Right cardiac atrium (tissue), 5 donors: ENCODE measurements around the gene PICALM. TPM values are rescaled to one million over a fixed set of nuclear protein-coding genes. Genes with fewer than 3 reads are reported as not detected.
A peak's percentile ranks its signal among the peaks of the same experiment; 100 is the strongest.
"Not testable (repeated sequence)": the region's sequence is repeated elsewhere in the genome, so short reads cannot be mapped to it uniquely, and the experiment has no call there.

Source experiments
- ATAC-seq, 2 donors: fragments of 200-7000 bp; cut with Tn5 transposase; one replicate each; pipeline versions ENCODE4 v1.8.0 to v1.9.1; 2020; ENCODE audit warnings: moderate library complexity in 2 of 2, mild to moderate bottlenecking in 1 of 2
- DNase-seq, 3 donors: peaks; one replicate each; pipeline ENCODE4 v3.0.0-alpha.2; 2020
- H3K27ac ChIP-seq: one replicate; pipeline ENCODE4 v1.5.1; 2013; ENCODE audit warnings: mild to moderate bottlenecking, low read length, control low read depth, moderate library complexity
- H3K27me3 ChIP-seq: one replicate; pipeline ENCODE4 v1.6.1; 2013; ENCODE audit not compliant: control insufficient read depth, insufficient read depth
- H3K4me1 ChIP-seq: one replicate; pipeline ENCODE4 v1.6.1; 2013; ENCODE audit warnings: low read length; ENCODE audit not compliant: control insufficient read depth, insufficient read depth
- H3K4me3 ChIP-seq: one replicate; pipeline ENCODE4 v1.5.1; 2013; ENCODE audit warnings: low read length, control low read depth
- H3K9me3 ChIP-seq: one replicate; pipeline ENCODE4 v1.6.1; 2013; ENCODE audit warnings: low read length; ENCODE audit not compliant: control insufficient read depth
- WGBS: extraction: QIAGEN DNeasy Blood & Tissue Kit; methylation state at CpG from one replicate; pipeline ENCODE4 v1.1.7; 2013; 5-methylcytosine and 5-hydroxymethylcytosine counted together
- intact Hi-C, 4 donors: fragments of 100-400 bp; cut with DNase I; formaldehyde crosslinking; loops; one replicate each; pipeline versions ENCODE4 v1.11.0 to v1.14.0; 2022 to 2023
- polyA plus RNA-seq: library from polyadenylated mRNA; stranded (reverse); fragments of 200-250 nt; gene quantifications from one replicate; pipeline ENCODE4 v1.2.3, GENCODE V29; 2013
- total RNA-seq, 4 donors: library from RNA; stranded (reverse); fragmentation: NEBNext Ultra II Directional; extraction: Animal tissue kit (Norgen Biotek cat#: 25700); gene quantifications; one replicate each; pipeline ENCODE4 v1.2.1, GENCODE V29; 2021
- donor health status: healthy with polysubstance abuse.
- donor health status: DM: no; HTN: yes; CAD: no.
- donor health status: DM: no; HTN: no; CAD: no.
- donor health status: DM: no; HTN: yes; CAD: no; lungs with severe emphysema.
- donor health status: DM: yes; HTN: yes; CAD: no.

The PICALM gene
- total and polyA plus RNA-seq, 5 donors, result 62.8 to 298 (median 175) TPM

DNA sequence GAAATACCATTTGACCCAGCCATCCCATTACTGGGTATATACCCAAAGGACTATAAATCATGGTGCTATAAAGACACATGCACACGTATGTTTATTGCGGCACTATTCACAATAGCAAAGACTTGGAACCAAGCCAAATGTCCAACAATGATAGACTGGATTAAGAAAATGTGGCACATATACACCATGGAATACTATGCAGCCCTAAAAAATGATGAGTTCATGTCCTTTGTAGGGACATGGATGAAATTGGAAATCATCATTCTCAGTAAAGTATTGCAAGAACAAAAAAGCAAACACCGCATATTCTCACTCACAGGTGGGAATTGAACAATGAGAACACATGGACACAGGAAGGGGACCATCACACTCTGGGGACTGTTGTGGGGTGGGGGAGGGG is 37.1 kb upstream of the PICALM start:
- H3K27me3 ChIP-seq, H3K4me1 ChIP-seq, H3K27ac ChIP-seq, ATAC-seq, DNase-seq, H3K9me3 ChIP-seq, H3K4me3 ChIP-seq, intact Hi-C loops: not testable (repeated sequence)
- WGBS, result 97% methylated on average over 3 of the region's 3 CpGs

DNA sequence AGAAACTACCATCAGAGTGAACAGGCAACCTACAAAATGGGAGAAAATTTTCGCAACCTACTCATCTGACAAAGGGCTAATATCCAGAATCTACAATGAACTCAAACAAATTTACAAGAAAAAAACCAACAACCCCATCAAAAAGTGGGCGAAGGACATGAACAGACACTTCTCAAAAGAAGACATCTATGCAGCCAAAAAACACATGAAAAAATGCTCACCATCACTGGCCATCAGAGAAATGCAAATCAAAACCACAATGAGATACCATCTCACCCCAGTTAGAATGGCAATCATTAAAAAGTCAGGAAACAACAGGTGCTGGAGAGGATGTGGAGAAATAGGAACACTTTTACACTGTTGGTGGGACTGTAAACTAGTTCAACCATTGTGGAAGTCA is 36.7 kb upstream of the PICALM start:
- ATAC-seq, H3K27me3 ChIP-seq, H3K27ac ChIP-seq, H3K4me3 ChIP-seq, intact Hi-C loops, H3K4me1 ChIP-seq, DNase-seq, H3K9me3 ChIP-seq: not testable (repeated sequence)
- 86% methylated on average over 1 of the region's 2 CpGs for WGBS

DNA sequence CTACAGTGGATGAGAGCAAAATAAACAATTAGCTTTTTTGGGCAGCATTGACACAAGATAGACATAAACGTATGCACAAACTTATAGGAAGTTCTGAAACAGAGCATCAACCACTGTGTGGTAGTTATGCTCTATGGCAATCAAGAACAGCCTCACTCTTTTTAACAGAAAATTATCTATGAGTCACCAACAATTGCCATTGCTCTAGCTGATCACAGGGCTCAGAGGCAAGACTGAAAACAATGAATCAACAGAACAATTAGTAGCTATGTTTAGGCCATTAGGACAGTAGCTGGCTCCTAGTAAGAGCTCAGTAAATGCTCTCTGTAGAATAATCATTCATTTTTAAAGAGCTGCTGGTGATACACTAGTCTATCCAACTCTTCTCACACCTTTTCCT is 34.9 kb upstream of the PICALM start:
- H3K4me1 ChIP-seq, result no peaks in the 10 kb centered on the region
- WGBS, result 66% methylated on average over 1 of the region's 1 CpG
- intact Hi-C loops, result no loop called here
- H3K9me3 ChIP-seq, result no peaks in the 10 kb centered on the region
- no peak overlapping the region for H3K27ac ChIP-seq
- no peaks in the 10 kb centered on the region for H3K27me3 ChIP-seq
- no peak for DNase-seq
- ATAC-seq, result no peak
- no peak overlapping the region for H3K4me3 ChIP-seq

DNA sequence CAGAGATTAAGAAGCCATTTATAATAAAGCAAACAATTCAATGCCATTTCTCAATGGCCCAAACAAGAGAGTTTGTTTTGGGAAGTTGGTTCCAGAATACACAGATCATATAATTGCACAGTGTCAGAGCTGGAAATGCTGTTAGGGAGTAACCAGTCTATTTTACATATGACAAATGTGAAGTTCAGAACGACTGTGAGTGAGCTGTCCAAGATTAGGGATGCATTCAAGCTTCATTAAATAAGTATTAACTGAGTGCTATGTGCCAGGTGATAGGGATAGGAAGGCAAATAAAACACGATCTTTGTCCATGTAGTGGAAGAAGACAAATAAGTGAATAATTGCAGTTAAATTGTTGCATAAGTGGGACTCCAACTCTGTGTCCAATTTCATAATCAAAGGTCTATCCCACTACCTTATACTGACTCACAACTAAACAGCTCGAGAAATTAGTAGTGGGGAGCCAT is 33.1 kb upstream of the PICALM start:
- no peak for DNase-seq
- H3K9me3 ChIP-seq, result no peaks in the 10 kb centered on the region
- WGBS, result 65% methylated on average over 3 of the region's 3 CpGs
- no peaks in the 10 kb centered on the region for H3K27me3 ChIP-seq
- H3K4me1 ChIP-seq, result no peaks in the 10 kb centered on the region
- intact Hi-C loops, result no loop called here
- no peak overlapping the region for H3K27ac ChIP-seq
- ATAC-seq, result no peak
- no peak overlapping the region for H3K4me3 ChIP-seq

DNA sequence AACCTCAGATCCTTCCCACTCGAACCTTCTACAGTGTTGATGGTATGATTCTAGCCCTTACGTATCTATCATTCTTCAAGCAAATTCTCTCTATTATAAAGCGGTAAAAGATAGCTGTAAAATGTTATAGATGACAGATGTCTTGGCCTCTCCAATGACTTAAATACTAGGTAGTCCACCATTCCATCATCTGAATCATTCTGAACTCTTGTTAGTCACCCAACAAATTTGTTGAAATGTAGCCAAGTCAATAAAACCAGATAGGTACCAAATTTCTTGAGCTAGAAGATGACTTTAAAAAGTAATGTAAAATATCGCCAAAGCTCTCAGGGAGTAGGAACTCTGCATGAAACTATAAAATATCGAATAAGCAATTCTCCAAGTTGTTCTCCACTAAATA is 32.6 kb upstream of the PICALM start:
- WGBS, result 91% methylated on average over 5 of the region's 5 CpGs
- Histone ChIP-seq H3K4me1 (no peaks in the 10 kb centered on the region), H3K27me3 (no peaks in the 10 kb centered on the region), H3K9me3 (no peaks in the 10 kb centered on the region), H3K4me3 (no peak overlapping the region), H3K27ac (no peak overlapping the region)
- ATAC-seq (no peak), DNase-seq (no peak)
- intact Hi-C loops, result no loop called here

DNA sequence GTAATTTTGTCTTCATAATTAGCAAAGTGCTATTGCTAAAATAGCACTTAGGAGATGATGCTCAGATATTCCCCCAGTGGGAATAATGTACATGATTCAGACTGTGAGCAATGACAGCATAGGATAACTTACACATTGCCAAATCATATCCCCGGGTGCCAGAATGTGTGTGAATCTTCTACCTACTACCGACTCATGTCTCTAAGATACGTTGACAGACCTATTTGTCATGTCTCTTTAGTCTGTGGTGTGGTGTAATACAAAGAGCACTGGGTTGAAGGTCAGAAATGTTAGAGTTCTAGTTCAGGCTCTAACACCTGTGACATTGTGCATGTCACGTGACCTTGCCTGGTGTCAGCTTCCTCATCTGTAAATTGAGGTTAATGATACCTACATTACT is 31.0 kb upstream of the PICALM start:
- no peak overlapping the region for H3K27ac ChIP-seq
- no peaks in the 10 kb centered on the region for H3K4me1 ChIP-seq
- no peaks in the 10 kb centered on the region for H3K9me3 ChIP-seq
- intact Hi-C loops, result no loop called here
- WGBS, result 89% methylated on average over 4 of the region's 4 CpGs
- H3K4me3 ChIP-seq, result no peak overlapping the region
- no peak for DNase-seq
- no peak for ATAC-seq
- H3K27me3 ChIP-seq, result no peaks in the 10 kb centered on the region

DNA sequence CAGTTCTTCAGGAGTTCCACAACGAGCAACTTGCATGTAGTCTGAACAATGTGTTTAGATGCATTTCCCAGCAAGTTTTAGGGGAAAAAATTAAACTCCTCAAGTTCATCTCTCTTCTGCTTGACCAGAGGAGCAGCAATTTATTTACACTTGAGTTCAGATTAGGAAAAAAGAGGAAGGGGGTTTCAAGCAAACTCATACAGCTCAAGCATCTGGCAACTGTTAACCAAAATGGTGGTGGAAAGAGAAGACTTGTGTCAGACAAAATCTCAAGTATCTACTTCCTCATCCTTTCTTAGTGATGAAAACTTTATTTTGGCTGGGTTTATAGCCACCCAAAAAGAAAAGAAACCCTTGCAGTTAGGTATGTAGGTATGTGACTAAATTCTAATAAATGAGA is 29.1 kb upstream of the PICALM start:
- WGBS, result 92% methylated on average over 1 of the region's 1 CpG
- intact Hi-C loops, result no loop called here
- Histone ChIP-seq H3K27me3 (no peaks in the 10 kb centered on the region), H3K27ac (no peak overlapping the region), H3K9me3 (no peaks in the 10 kb centered on the region), H3K4me3 (no peak overlapping the region), H3K4me1 (no peaks in the 10 kb centered on the region)
- DNase-seq (no peak), ATAC-seq (no peak)

DNA sequence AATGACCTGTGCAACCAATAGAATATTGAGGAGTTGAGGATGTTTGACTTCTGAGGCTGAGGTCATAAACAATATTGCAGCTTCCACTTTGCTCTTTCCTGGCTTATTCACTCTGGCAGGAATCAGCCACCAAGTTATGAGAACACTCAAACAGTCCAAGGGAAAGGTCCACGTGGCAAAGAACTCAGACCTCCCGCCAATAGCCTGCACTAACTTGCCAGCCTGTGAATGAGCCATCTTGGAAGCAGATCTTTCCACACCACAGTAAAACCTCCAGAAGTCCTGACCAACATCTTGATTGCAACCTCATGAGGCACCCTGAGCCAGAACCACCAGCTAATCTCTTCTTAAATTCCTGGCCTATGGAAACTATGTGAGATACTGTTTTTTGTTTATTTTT is 22.7 kb upstream of the PICALM start:
- H3K4me3 ChIP-seq, result no peak overlapping the region
- no peaks in the 10 kb centered on the region for H3K9me3 ChIP-seq
- intact Hi-C loops, result no loop called here
- H3K27ac ChIP-seq, result no peak overlapping the region
- DNase-seq (peak in 1 of 3 donors; percentile 19), ATAC-seq (peak; percentile 50 to 54)
- H3K27me3 ChIP-seq, result no peaks in the 10 kb centered on the region
- 73% methylated on average over 2 of the region's 2 CpGs for WGBS
- H3K4me1 ChIP-seq, result no peaks in the 10 kb centered on the region

DNA sequence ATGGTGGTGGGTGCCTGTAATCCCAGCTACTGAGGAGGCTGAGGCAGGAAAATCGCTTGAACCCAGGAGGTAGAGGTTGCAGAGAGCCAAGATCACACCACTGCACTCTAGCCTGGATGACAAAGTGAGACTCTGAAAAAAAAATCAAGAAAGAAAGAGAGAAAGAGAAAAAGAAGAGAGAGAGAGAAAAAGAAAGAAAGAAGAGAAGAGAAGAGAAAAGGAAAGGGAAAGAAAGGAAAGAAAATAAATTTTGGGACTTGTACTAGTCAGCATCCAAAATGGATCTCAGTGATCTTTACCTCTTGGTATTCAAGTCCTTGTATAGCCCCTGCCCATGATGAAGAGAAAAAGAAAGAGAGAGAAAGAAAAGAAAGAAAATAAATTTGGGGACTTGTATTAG is 22.2 kb upstream of the PICALM start:
- Histone ChIP-seq H3K9me3 (no peaks in the 10 kb centered on the region), H3K4me3 (no peak overlapping the region), H3K4me1 (no peaks in the 10 kb centered on the region), H3K27me3 (no peaks in the 10 kb centered on the region), H3K27ac (no peak overlapping the region)
- WGBS, result 96% methylated on average over 1 of the region's 1 CpG
- intact Hi-C loops, result no loop called here
- DNase-seq, result no peak
- ATAC-seq, result no peak

DNA sequence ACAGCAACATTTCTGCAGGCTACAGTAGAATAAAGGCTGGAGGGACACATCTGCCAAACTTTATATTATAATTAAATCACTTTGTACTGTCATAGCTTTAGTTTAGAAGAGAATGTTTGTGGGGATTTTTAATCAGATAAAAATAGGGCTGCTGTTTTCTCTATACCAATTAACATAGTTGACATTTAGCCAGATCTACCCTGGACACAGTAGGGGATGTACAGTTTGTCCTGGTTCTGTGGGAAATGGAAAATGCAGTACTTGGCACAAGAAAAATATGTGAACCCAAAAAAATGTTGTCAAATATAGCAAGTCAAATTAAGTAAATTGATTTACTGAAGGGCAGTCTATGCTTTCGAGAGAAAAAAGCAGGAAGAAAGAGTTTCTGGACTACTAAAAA is 20.8 kb upstream of the PICALM start:
- DNase-seq, result no peak
- Histone ChIP-seq H3K4me1 (no peaks in the 10 kb centered on the region), H3K27ac (no peak overlapping the region), H3K27me3 (no peaks in the 10 kb centered on the region), H3K9me3 (no peaks in the 10 kb centered on the region), H3K4me3 (no peak overlapping the region)
- 42% methylated on average over 1 of the region's 1 CpG for WGBS
- intact Hi-C loops, result no loop called here
- no peak for ATAC-seq

DNA sequence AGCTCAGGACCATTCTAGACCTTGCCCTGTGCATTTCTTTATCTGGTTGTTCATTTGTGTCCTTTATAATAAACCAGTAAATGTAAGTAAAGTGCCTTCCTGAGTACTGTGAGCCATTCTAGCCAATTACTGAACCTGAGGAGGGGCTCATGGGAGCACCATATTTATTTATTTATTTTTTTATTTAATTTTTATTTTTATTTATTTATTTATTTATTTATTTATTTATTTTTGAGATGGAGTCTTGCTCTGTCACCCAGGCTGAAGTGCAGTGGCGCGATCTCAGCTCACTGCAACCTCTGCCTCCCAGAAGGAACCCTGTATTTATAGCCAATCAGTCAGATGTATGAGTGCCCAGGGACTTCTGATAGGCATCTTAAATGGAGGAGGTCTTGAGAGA is 18.8 kb upstream of the PICALM start:
- H3K27ac ChIP-seq, DNase-seq, intact Hi-C loops, H3K4me1 ChIP-seq, ATAC-seq, H3K9me3 ChIP-seq, H3K4me3 ChIP-seq, H3K27me3 ChIP-seq: not testable (repeated sequence)
- WGBS, result over 99% methylated on average over 2 of the region's 2 CpGs

DNA sequence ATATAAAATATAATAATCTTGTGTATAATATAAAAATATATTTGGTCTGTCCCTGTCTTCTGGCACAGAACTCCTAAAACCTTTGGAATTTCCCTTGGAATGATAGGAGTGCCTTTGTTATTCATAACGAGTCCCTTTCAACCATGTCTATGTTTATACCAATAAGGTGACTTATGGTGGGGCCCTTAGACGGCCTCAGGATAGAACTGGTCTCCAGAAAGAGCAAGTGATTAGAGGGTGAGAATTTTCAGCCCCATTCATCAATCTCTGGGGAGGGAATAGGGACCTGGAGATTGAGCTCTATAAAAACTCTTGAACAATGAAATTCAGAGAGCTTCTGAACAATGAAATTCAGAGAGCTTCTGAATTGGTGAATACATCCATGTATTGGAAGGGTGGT is 18.4 kb upstream of the PICALM start:
- intact Hi-C loops, result no loop called here
- H3K9me3 ChIP-seq, result no peaks in the 10 kb centered on the region
- ATAC-seq (no peak), DNase-seq (no peak)
- H3K27me3 ChIP-seq, result no peaks in the 10 kb centered on the region
- H3K4me3 ChIP-seq, result no peak overlapping the region
- no peaks in the 10 kb centered on the region for H3K4me1 ChIP-seq
- no peak overlapping the region for H3K27ac ChIP-seq
- 63% methylated on average over 2 of the region's 2 CpGs for WGBS
